Mesenchymal stem cell (in vitro differentiated cells and primary cell): ENCODE measurements around the gene ZNF735.

Experiments
- DNase-seq: peaks from one replicate; pipeline ENCODE4 v3.0.0-alpha.2; 2013
- H2AFZ ChIP-seq: one replicate; pipeline ENCODE4 v1.6.1; 2013; ENCODE audit warnings: low read depth, mild to moderate bottlenecking, control low read depth, inconsistent platforms, low read length, moderate library complexity
- H2AK5ac ChIP-seq: 2 replicates; pipeline ENCODE4 v1.6.1; 2013; ENCODE audit warnings: low read length, moderate library complexity, mild to moderate bottlenecking, inconsistent platforms; ENCODE audit not compliant: severe bottlenecking
- H2BK120ac ChIP-seq: one replicate; pipeline ENCODE4 v1.6.1; 2013; ENCODE audit warnings: low read depth, mild to moderate bottlenecking, inconsistent platforms, low read length, moderate library complexity
- H2BK12ac ChIP-seq, 2 experiments: one replicate each; pipeline ENCODE4 v1.6.1; 2013; ENCODE audit warnings: inconsistent platforms in 2 of 2, low read length in 2 of 2, mild to moderate bottlenecking in 2 of 2, moderate library complexity in 2 of 2, control low read depth in 1 of 2
- H2BK15ac ChIP-seq: one replicate; pipeline ENCODE4 v1.6.1; 2013; ENCODE audit warnings: mild to moderate bottlenecking, low read depth, inconsistent platforms; ENCODE audit not compliant: poor library complexity, severe bottlenecking
- H2BK5ac ChIP-seq: 2 replicates; pipeline ENCODE4 v1.6.1; 2013; ENCODE audit warnings: low read depth, mild to moderate bottlenecking, low read length, control low read depth, inconsistent platforms; ENCODE audit not compliant: poor library complexity, severe bottlenecking
- H3K14ac ChIP-seq, 2 experiments: one replicate each; pipeline ENCODE4 v1.6.1; 2013; ENCODE audit warnings: inconsistent platforms in 2 of 2, low read length in 2 of 2, control low read depth in 1 of 2, mild to moderate bottlenecking in 1 of 2, moderate library complexity in 1 of 2
- H3K18ac ChIP-seq, 2 experiments: one replicate each; pipeline ENCODE4 v1.6.1; 2013; ENCODE audit warnings: inconsistent platforms in 2 of 2, low read length in 2 of 2, control low read depth in 1 of 2, low read depth in 1 of 2, mild to moderate bottlenecking in 1 of 2
- H3K23ac ChIP-seq, 2 experiments: one replicate each; pipeline ENCODE4 v1.6.1; 2013; ENCODE audit warnings: inconsistent platforms in 2 of 2, low read length in 2 of 2, mild to moderate bottlenecking in 2 of 2, moderate library complexity in 2 of 2, control low read depth in 1 of 2
- H3K27ac ChIP-seq: 2 replicates; pipeline ENCODE4 v1.5.1; 2013; ENCODE audit warnings: mild to moderate bottlenecking, moderate library complexity, low read length, control low read depth, inconsistent platforms; ENCODE audit not compliant: poor library complexity, severe bottlenecking
- H3K27me3 ChIP-seq, 2 experiments: 2 replicates each; pipeline versions ENCODE4 v1.6.1 to v1.7.0; 2013; ENCODE audit warnings: low read length in 2 of 2, mild to moderate bottlenecking in 2 of 2, moderate library complexity in 2 of 2, control low read depth in 1 of 2, inconsistent platforms in 1 of 2; ENCODE audit not compliant: control insufficient read depth in 1 of 2, insufficient read depth in 1 of 2
- H3K36me3 ChIP-seq, 2 experiments: 2 replicates each; pipeline versions ENCODE4 v1.6.1 to v1.7.0; 2013; ENCODE audit warnings: low read length in 2 of 2, control low read depth in 1 of 2, inconsistent platforms in 1 of 2, low read depth in 1 of 2, mild to moderate bottlenecking in 1 of 2; ENCODE audit not compliant: insufficient read depth in 2 of 2, control insufficient read depth in 1 of 2
- H3K4ac ChIP-seq, 2 experiments: one replicate each; pipeline ENCODE4 v1.6.1; 2013; ENCODE audit warnings: inconsistent platforms in 2 of 2, low read length in 2 of 2, mild to moderate bottlenecking in 2 of 2, moderate library complexity in 2 of 2, control low read depth in 1 of 2, low read depth in 1 of 2
- H3K4me1 ChIP-seq: 2 replicates; pipeline ENCODE4 v1.6.1; 2013; ENCODE audit warnings: low read depth, low read length, control low read depth; ENCODE audit not compliant: control insufficient read depth, insufficient read depth
- H3K4me2 ChIP-seq: 2 replicates; pipeline ENCODE4 v1.6.1; 2013; ENCODE audit warnings: low read length, mild to moderate bottlenecking, inconsistent platforms; ENCODE audit not compliant: poor library complexity, severe bottlenecking
- H3K4me3 ChIP-seq, 2 experiments: 2 replicates each; pipeline versions ENCODE4 v1.5.1 to v1.7.0; 2013; ENCODE audit warnings: low read length in 2 of 2, mild to moderate bottlenecking in 2 of 2, control low read depth in 1 of 2, low read depth in 1 of 2; ENCODE audit not compliant: insufficient read depth in 1 of 2
- H3K79me1 ChIP-seq: replicated peaks from 2 replicates; pipeline ENCODE4 v1.6.1; 2013; ENCODE audit warnings: mild to moderate bottlenecking, control low read depth, low read length, inconsistent platforms; ENCODE audit not compliant: poor library complexity, severe bottlenecking
- H3K9ac ChIP-seq: 2 replicates; pipeline ENCODE4 v1.7.0; 2013; ENCODE audit warnings: mild to moderate bottlenecking, low read length, moderate library complexity
- H3K9me3 ChIP-seq: 2 replicates; pipeline ENCODE4 v1.7.0; 2013; ENCODE audit warnings: mild to moderate bottlenecking, low read length; ENCODE audit not compliant: control insufficient read depth
- H4K8ac ChIP-seq: one replicate; pipeline ENCODE4 v1.6.1; 2013; ENCODE audit warnings: inconsistent platforms, mild to moderate bottlenecking, low read length, moderate library complexity
- H4K91ac ChIP-seq: one replicate; pipeline ENCODE4 v1.6.1; 2013; ENCODE audit warnings: mild to moderate bottlenecking, low read length, inconsistent platforms
- WGBS: methylation state at CpG from one replicate; pipeline ENCODE4 v1.1.7; 2013; ENCODE audit warnings: mixed read lengths; 5-methylcytosine and 5-hydroxymethylcytosine counted together

Gene ZNF735

GRCh38 chr7:64266341-64266919 is 59.4 kb downstream of the ZNF735 start:
- Histone ChIP-seq H3K4me2 (no peak overlapping the region), H3K27ac (no peak overlapping the region), H2AFZ (no peak overlapping the region), H3K18ac (no peak overlapping the region), H2BK12ac (no peak overlapping the region), H2BK15ac (no peak overlapping the region), H4K8ac (no peak overlapping the region), H3K9me3 (peaks cover 76% of the 10 kb centered on the region), H4K91ac (no peak overlapping the region), H3K9ac (no peak overlapping the region), H2BK5ac (no peak overlapping the region), H3K4me1 (no peaks in the 10 kb centered on the region), H2BK120ac (no peak overlapping the region), H3K4me3 (no peak overlapping the region), H3K36me3 (no peaks in the 10 kb centered on the region), H2AK5ac (no peak overlapping the region), H3K79me1 (no peaks in the 10 kb centered on the region), H3K14ac (no peak overlapping the region), H3K27me3 (no peaks in the 10 kb centered on the region), H3K4ac (no peak overlapping the region), H3K23ac (no peak overlapping the region)
- WGBS, result 85% methylated on average over 1 of the region's 1 CpG
- no peak for DNase-seq
